22Rv1 (cell line): ENCODE results near the gene TRIM10.
A peak's percentile ranks its signal among the peaks of the same experiment; 100 is the strongest.
"Not testable (repeated sequence)": the region's sequence is repeated elsewhere in the genome, so short reads cannot be mapped to it uniquely, and the experiment has no call there.

Experiments
- H3K27ac ChIP-seq: fragments of 450-650 bp; 2 replicates; pipeline ENCODE4 v1.5.1; 2017
- CTCF ChIP-seq: fragments of 450-650 bp; IDR thresholded peaks from 2 replicates; pipeline ENCODE4 v1.5.1; 2017; ENCODE audit warnings: mild to moderate bottlenecking
- ZFX ChIP-seq: fragments of 450-650 bp; IDR thresholded peaks from 2 replicates; pipeline ENCODE4 v1.6.1; 2017; ENCODE audit warnings: antibody characterized with exemption, borderline replicate concordance

The TRIM10 gene

GRCh38 chr6:30171677-30172471 is 10.9 kb upstream of the TRIM10 start:
- TF ChIP-seq ZFX (no peak), CTCF (no peak)

GRCh38 chr6:30169658-30170614 is 8.9 kb upstream of the TRIM10 start:
- no peak overlapping the region for H3K27ac ChIP-seq
- TF ChIP-seq CTCF (peak; percentile 85), ZFX (no peak)

More at GRCh38 chr6:30171677-30172471, 10.9 kb upstream of the TRIM10 start:
- H3K27ac ChIP-seq: no peak overlapping the region

- no peak for TF ChIP-seq CTCF
- TF ChIP-seq ZFX: no peak
- no peak overlapping the region for H3K27ac ChIP-seq
These were observed 7.7 kb upstream of the TRIM10 start for GRCh38 chr6:30168741-30169140.

GRCh38 chr6:30167101-30167500 is 6.1 kb upstream of the TRIM10 start:
- H3K27ac ChIP-seq: no peak overlapping the region
- TF ChIP-seq CTCF (no peak), ZFX (no peak)

GRCh38 chr6:30165238-30165637 is 4.2 kb upstream of the TRIM10 start:
- not testable (repeated sequence) for H3K27ac ChIP-seq

- no peak for TF ChIP-seq ZFX
- no peak for TF ChIP-seq CTCF
- no peak overlapping the region for H3K27ac ChIP-seq
These were observed 3.7 kb upstream of the TRIM10 start for GRCh38 chr6:30164714-30165113.

- TF ChIP-seq ZFX (no peak), CTCF (no peak)
- peak overlapping the region; percentile 36; the same call in 1 of the 2 replicates for H3K27ac ChIP-seq
These were observed 3.1 kb upstream of the TRIM10 start for GRCh38 chr6:30163918-30164654.
